ENCODE data around the gene MCCC2.
A peak's percentile ranks its signal among the peaks of the same experiment; 100 is the strongest.
"Not testable (repeated sequence)": the region's sequence is repeated elsewhere in the genome, so short reads cannot be mapped to it uniquely, and the experiment has no call there.

The MCCC2 gene

GRCh38 chr5:71586941-71587765 lies at the start of gene MCCC2:
TSS of gene MCCC2 (plus strand) at chr5:71587340. CDS start at chr5:71587426, 86 bp downstream.
- DNase-seq (ENCODE audit: low read depth): peak; percentile 95
- peak within 1 kb of the TSS; percentile 88 for H3K4me3 ChIP-seq (ENCODE audit: low read length)
- TF ChIP-seq CTCF (conservative IDR thresholded peaks at IDR 0.05; ENCODE audit: low read length): no peak

DNA sequence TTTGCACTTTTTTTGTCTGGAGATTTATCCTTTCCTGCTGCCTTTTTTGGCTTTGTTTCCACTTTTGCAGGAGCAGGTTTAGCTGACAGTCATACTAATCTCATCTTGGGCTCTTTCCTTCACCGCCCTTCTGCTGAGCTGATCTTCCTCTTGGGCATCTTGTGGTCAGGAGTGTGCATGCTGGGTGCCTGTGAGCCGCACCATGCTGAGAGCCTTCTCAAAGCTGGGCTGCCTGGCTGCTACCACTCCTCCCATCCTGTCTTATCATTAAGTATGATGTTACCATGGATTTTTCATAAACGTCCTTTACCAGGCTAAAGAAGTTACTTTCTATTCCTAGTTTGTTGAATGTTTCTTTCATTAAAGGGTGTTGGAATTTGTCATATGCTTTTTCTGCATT lies 49.5 kb upstream of the MCCC2 start:
- DNase-seq (ENCODE audit: low read depth): no peak
- no peak overlapping the region for H3K4me3 ChIP-seq (ENCODE audit: low read length)
- no peak for TF ChIP-seq CTCF (conservative IDR thresholded peaks at IDR 0.05; ENCODE audit: low read length)

- not testable (repeated sequence) for H3K4me3 ChIP-seq (ENCODE audit: low read length); DNase-seq (ENCODE audit: low read depth)
These were observed 36.3 kb upstream of the MCCC2 start for GRCh38 chr5:71550885-71551284.

GRCh38 chr5:71551582-71551981 lies 35.6 kb upstream of the MCCC2 start:
- not testable (repeated sequence) for H3K4me3 ChIP-seq (ENCODE audit: low read length); DNase-seq (ENCODE audit: low read depth)

- not testable (repeated sequence) for DNase-seq (ENCODE audit: low read depth); H3K4me3 ChIP-seq (ENCODE audit: low read length)
These were observed 35.0 kb upstream of the MCCC2 start for GRCh38 chr5:71552026-71552749.

GRCh38 chr5:71563161-71563560 lies 24.0 kb upstream of the MCCC2 start:
- DNase-seq (ENCODE audit: low read depth): no peak
- TF ChIP-seq CTCF (conservative IDR thresholded peaks at IDR 0.05; ENCODE audit: low read length): no peak
- H3K4me3 ChIP-seq (ENCODE audit: low read length): no peak overlapping the region

DNA sequence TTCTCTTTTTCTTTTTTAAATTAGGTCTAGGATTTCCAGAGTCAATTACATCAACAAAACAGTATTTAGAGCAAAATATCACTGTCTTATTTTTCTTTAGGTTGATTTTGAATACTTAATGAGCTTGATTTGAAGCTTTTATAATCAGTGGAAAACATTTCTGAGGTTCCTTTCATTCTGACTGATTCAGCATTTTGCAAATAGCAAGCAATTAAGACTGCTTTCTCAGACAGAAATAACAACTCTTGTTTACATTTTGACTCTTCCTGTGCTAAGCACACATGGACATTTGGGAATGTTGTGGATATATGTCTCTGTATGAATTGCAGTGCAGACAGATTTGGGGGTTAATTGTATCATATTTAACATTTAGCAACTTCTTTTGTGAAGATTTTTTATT lies 22.2 kb upstream of the MCCC2 start:
- no peak for DNase-seq (ENCODE audit: low read depth)
- no peak for TF ChIP-seq CTCF (conservative IDR thresholded peaks at IDR 0.05; ENCODE audit: low read length)
- no peak overlapping the region for H3K4me3 ChIP-seq (ENCODE audit: low read length)

- TF ChIP-seq CTCF (conservative IDR thresholded peaks at IDR 0.05; ENCODE audit: low read length): no peak
- no peak for DNase-seq (ENCODE audit: low read depth)
- H3K4me3 ChIP-seq (ENCODE audit: low read length): no peak overlapping the region
These were observed 17.2 kb upstream of the MCCC2 start for GRCh38 chr5:71569748-71570509.

GRCh38 chr5:71571811-71572210 lies 15.3 kb upstream of the MCCC2 start:
- not testable (repeated sequence) for DNase-seq (ENCODE audit: low read depth); H3K4me3 ChIP-seq (ENCODE audit: low read length)

All from AG10803 (cell line).